ENCODE data around the gene NUP93.

NUP93 gene

GRCh38 chr16:56870276-56870888 is 140.5 kb downstream of the NUP93 start:
- Histone ChIP-seq H3K9me3 (ENCODE audit: insufficient read depth, low read length) (no peaks in the 10 kb centered on the region), H3K4me3 (ENCODE audit: insufficient read depth, low read length, poor library complexity, severe bottlenecking) (no peak overlapping the region), H3K36me3 (ENCODE audit: low read length) (no peaks in the 10 kb centered on the region), H3K79me2 (ENCODE audit: insufficient read depth, low read length) (no peaks in the 10 kb centered on the region), H3K9me2 (replicated peaks; ENCODE audit: insufficient read depth, low read length) (no peaks in the 10 kb centered on the region), H3F3A (ENCODE audit: insufficient read depth) (no peaks in the 10 kb centered on the region), H3K4me2 (ENCODE audit: low read depth, low read length, poor library complexity, severe bottlenecking) (no peak overlapping the region), H3K27me3 (ENCODE audit: low read length) (no peaks in the 10 kb centered on the region), H3K9ac (ENCODE audit: low read length) (no peak overlapping the region), H2AFZ (ENCODE audit: low read depth, low read length, severe bottlenecking) (no peak overlapping the region), H4K20me1 (ENCODE audit: low read depth, low read length) (no peaks in the 10 kb centered on the region), H3K27ac (ENCODE audit: low read depth, low read length) (no peak overlapping the region)
- TF ChIP-seq EZH2phosphoT487 (conservative IDR thresholded peaks at IDR 0.05; ENCODE audit: low read length) (no peak), CTCF (IDR thresholded peaks at IDR 0.05; ENCODE audit: insufficient read depth, low read length, poor library complexity, severe bottlenecking) (no peak)

DNA sequence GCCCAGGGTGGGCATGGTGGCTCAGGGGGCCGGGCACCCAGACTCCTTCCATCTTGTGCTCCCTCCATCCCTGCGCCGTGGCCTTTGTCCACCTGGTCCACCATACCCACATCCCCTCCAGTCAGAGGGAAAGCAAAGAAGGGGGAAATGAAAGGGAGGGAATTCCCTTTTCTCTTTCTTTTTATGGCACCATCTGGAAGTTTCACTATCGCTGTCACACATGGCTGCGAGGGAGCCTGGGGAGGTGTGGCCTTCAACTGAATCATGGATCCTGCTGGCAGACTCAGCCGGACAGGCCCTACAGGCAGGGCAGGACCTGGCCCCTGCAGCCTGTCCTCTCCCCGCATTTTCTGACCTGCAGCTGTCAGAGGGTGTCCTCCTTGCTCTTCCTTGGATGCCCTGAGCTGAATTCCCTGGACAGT is 141.3 kb downstream of the NUP93 start:
- Histone ChIP-seq H4K20me1 (ENCODE audit: low read depth, low read length) (no peaks in the 10 kb centered on the region), H2AFZ (ENCODE audit: low read depth, low read length, severe bottlenecking) (no peak overlapping the region), H3K9ac (ENCODE audit: low read length) (no peak overlapping the region), H3F3A (ENCODE audit: insufficient read depth) (no peaks in the 10 kb centered on the region), H3K9me3 (ENCODE audit: insufficient read depth, low read length) (no peaks in the 10 kb centered on the region), H3K4me2 (ENCODE audit: low read depth, low read length, poor library complexity, severe bottlenecking) (no peak overlapping the region), H3K27me3 (ENCODE audit: low read length) (no peaks in the 10 kb centered on the region), H3K9me2 (replicated peaks; ENCODE audit: insufficient read depth, low read length) (no peaks in the 10 kb centered on the region), H3K4me3 (ENCODE audit: insufficient read depth, low read length, poor library complexity, severe bottlenecking) (no peak overlapping the region), H3K36me3 (ENCODE audit: low read length) (no peaks in the 10 kb centered on the region), H3K79me2 (ENCODE audit: insufficient read depth, low read length) (no peaks in the 10 kb centered on the region), H3K27ac (ENCODE audit: low read depth, low read length) (no peak overlapping the region)
- TF ChIP-seq EZH2phosphoT487 (conservative IDR thresholded peaks at IDR 0.05; ENCODE audit: low read length) (no peak), CTCF (IDR thresholded peaks at IDR 0.05; ENCODE audit: insufficient read depth, low read length, poor library complexity, severe bottlenecking) (no peak)

DNA sequence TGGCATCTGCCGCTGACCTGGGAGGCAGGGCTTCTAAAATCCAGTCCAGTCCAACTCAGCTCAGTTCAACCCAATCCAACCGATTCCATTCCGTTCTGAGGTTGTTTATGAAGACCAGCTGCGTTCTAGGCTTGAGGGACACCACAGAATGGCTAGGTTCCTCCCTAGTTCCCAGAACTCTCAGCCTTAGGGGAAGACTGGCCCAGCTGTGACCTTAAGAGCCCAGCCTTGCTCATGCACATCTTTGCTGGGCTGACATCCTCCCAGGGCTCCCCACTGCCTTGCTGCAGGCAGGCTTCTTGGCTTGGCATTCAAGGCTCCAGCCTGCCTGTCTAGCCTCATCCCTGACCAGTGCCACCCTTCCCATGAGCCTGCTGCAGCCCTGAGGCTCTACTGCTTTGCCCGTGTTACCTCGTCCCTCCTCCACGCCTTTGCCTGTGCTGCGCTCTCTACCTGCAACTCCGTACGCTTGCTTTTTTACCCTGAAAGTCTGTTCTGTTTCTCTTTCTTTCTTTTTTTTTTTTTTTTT is 143.0 kb downstream of the NUP93 start:
- Histone ChIP-seq H3K36me3 (ENCODE audit: low read length) (no peaks in the 10 kb centered on the region), H3K9ac (ENCODE audit: low read length) (no peak overlapping the region), H3K9me3 (ENCODE audit: insufficient read depth, low read length) (no peaks in the 10 kb centered on the region), H4K20me1 (ENCODE audit: low read depth, low read length) (no peaks in the 10 kb centered on the region), H3K79me2 (ENCODE audit: insufficient read depth, low read length) (no peaks in the 10 kb centered on the region), H3K4me3 (ENCODE audit: insufficient read depth, low read length, poor library complexity, severe bottlenecking) (no peak overlapping the region), H3K27me3 (ENCODE audit: low read length) (no peaks in the 10 kb centered on the region), H3F3A (ENCODE audit: insufficient read depth) (no peaks in the 10 kb centered on the region), H3K9me2 (replicated peaks; ENCODE audit: insufficient read depth, low read length) (no peaks in the 10 kb centered on the region), H3K27ac (ENCODE audit: low read depth, low read length) (no peak overlapping the region), H2AFZ (ENCODE audit: low read depth, low read length, severe bottlenecking) (no peak overlapping the region), H3K4me2 (ENCODE audit: low read depth, low read length, poor library complexity, severe bottlenecking) (no peak overlapping the region)
- TF ChIP-seq EZH2phosphoT487 (conservative IDR thresholded peaks at IDR 0.05; ENCODE audit: low read length) (no peak), CTCF (IDR thresholded peaks at IDR 0.05; ENCODE audit: insufficient read depth, low read length, poor library complexity, severe bottlenecking) (no peak)

Measured in SU-DHL-6 (cell line).